Rectal smooth muscle tissue (tissue), 1 donor: ENCODE measurements around the gene ENPP5.

Experiments
- H3K27ac ChIP-seq: one replicate; pipeline ENCODE4 v1.7.0; 2013; ENCODE audit warnings: low read depth, low read length, inconsistent platforms
- H3K27me3 ChIP-seq: one replicate; pipeline ENCODE4 v1.7.0; 2013; ENCODE audit warnings: low read length; ENCODE audit not compliant: control insufficient read depth, insufficient read depth
- H3K36me3 ChIP-seq: one replicate; pipeline ENCODE4 v1.7.0; 2013; ENCODE audit warnings: low read length; ENCODE audit not compliant: control insufficient read depth, insufficient read depth
- H3K4me1 ChIP-seq: one replicate; pipeline ENCODE4 v1.7.0; 2013; ENCODE audit warnings: low read length; ENCODE audit not compliant: control insufficient read depth, insufficient read depth
- H3K4me3 ChIP-seq: one replicate; pipeline ENCODE4 v1.7.0; 2013; ENCODE audit warnings: low read length
- H3K9ac ChIP-seq: one replicate; pipeline ENCODE4 v1.7.0; 2013; ENCODE audit warnings: low read length

The ENPP5 gene

GRCh38 chr6:46203391-46204177 is 32.8 kb upstream of the ENPP5 start:
- H3K9ac ChIP-seq = no peak overlapping the region
- H3K4me1 ChIP-seq = no peaks in the 10 kb centered on the region
- no peak overlapping the region for H3K4me3 ChIP-seq
- H3K27ac ChIP-seq = no peak overlapping the region
- no peaks in the 10 kb centered on the region for H3K27me3 ChIP-seq
- H3K36me3 ChIP-seq = no peaks in the 10 kb centered on the region

GRCh38 chr6:46201702-46202101 is 30.9 kb upstream of the ENPP5 start:
- Histone ChIP-seq H3K36me3 (no peaks in the 10 kb centered on the region), H3K27me3 (no peaks in the 10 kb centered on the region), H3K9ac (no peak overlapping the region), H3K4me3 (no peak overlapping the region), H3K27ac (no peak overlapping the region), H3K4me1 (no peaks in the 10 kb centered on the region)

GRCh38 chr6:46199387-46199786 is 28.6 kb upstream of the ENPP5 start:
- Histone ChIP-seq H3K4me3 (no peak overlapping the region), H3K4me1 (no peaks in the 10 kb centered on the region), H3K27me3 (no peaks in the 10 kb centered on the region), H3K27ac (no peak overlapping the region), H3K9ac (no peak overlapping the region), H3K36me3 (no peaks in the 10 kb centered on the region)

GRCh38 chr6:46191961-46192360 is 21.2 kb upstream of the ENPP5 start:
- H3K27ac ChIP-seq = no peak overlapping the region
- H3K4me3 ChIP-seq = no peak overlapping the region
- no peaks in the 10 kb centered on the region for H3K4me1 ChIP-seq
- H3K27me3 ChIP-seq = no peaks in the 10 kb centered on the region
- H3K9ac ChIP-seq = no peak overlapping the region
- no peaks in the 10 kb centered on the region for H3K36me3 ChIP-seq

GRCh38 chr6:46190889-46191288 is 20.1 kb upstream of the ENPP5 start:
- Histone ChIP-seq H3K9ac (no peak overlapping the region), H3K27ac (no peak overlapping the region), H3K27me3 (no peaks in the 10 kb centered on the region), H3K36me3 (no peaks in the 10 kb centered on the region), H3K4me3 (no peak overlapping the region), H3K4me1 (no peaks in the 10 kb centered on the region)

- Histone ChIP-seq H3K4me3 (no peak overlapping the region), H3K36me3 (no peaks in the 10 kb centered on the region), H3K27ac (no peak overlapping the region), H3K9ac (no peak overlapping the region), H3K27me3 (no peaks in the 10 kb centered on the region), H3K4me1 (no peaks in the 10 kb centered on the region)
Measured at GRCh38 chr6:46189726-46190125, 18.9 kb upstream of the ENPP5 start.

GRCh38 chr6:46186583-46186982 is 15.8 kb upstream of the ENPP5 start:
- Histone ChIP-seq H3K4me3 (no peak overlapping the region), H3K27ac (no peak overlapping the region), H3K9ac (no peak overlapping the region), H3K36me3 (no peaks in the 10 kb centered on the region), H3K4me1 (no peaks in the 10 kb centered on the region), H3K27me3 (no peaks in the 10 kb centered on the region)

GRCh38 chr6:46184114-46184513 is 13.3 kb upstream of the ENPP5 start:
- Histone ChIP-seq H3K36me3 (no peaks in the 10 kb centered on the region), H3K4me3 (no peak overlapping the region), H3K27me3 (no peaks in the 10 kb centered on the region), H3K27ac (no peak overlapping the region), H3K4me1 (no peaks in the 10 kb centered on the region), H3K9ac (no peak overlapping the region)

GRCh38 chr6:46175976-46176375 is 5.2 kb upstream of the ENPP5 start:
- H3K4me3 ChIP-seq = no peak overlapping the region
- H3K9ac ChIP-seq = no peak overlapping the region
- no peaks in the 10 kb centered on the region for H3K4me1 ChIP-seq
- H3K27ac ChIP-seq = no peak overlapping the region
- no peaks in the 10 kb centered on the region for H3K36me3 ChIP-seq
- H3K27me3 ChIP-seq = no peaks in the 10 kb centered on the region

GRCh38 chr6:46175446-46175845 is 4.7 kb upstream of the ENPP5 start:
- Histone ChIP-seq H3K4me3 (no peak overlapping the region), H3K9ac (no peak overlapping the region), H3K36me3 (no peaks in the 10 kb centered on the region), H3K27me3 (peaks cover 2% of the 10 kb centered on the region), H3K4me1 (no peaks in the 10 kb centered on the region), H3K27ac (no peak overlapping the region)

- H3K4me3 ChIP-seq = no peak overlapping the region
- H3K4me1 ChIP-seq = no peaks in the 10 kb centered on the region
- no peak overlapping the region for H3K27ac ChIP-seq
- H3K36me3 ChIP-seq = no peaks in the 10 kb centered on the region
- peaks cover 4% of the 10 kb centered on the region for H3K27me3 ChIP-seq
- no peak overlapping the region for H3K9ac ChIP-seq
Measured at GRCh38 chr6:46174904-46175303, 4.1 kb upstream of the ENPP5 start.

- no peaks in the 10 kb centered on the region for H3K36me3 ChIP-seq
- peaks cover 4% of the 10 kb centered on the region for H3K27me3 ChIP-seq
- no peaks in the 10 kb centered on the region for H3K4me1 ChIP-seq
- no peak overlapping the region for H3K4me3 ChIP-seq
- no peak overlapping the region for H3K9ac ChIP-seq
- no peak overlapping the region for H3K27ac ChIP-seq
Measured at GRCh38 chr6:46172176-46172575, 1.4 kb upstream of the ENPP5 start.

GRCh38 chr6:46160102-46160501 is 10.7 kb downstream of the ENPP5 start:
- no peak overlapping the region for H3K9ac ChIP-seq
- no peaks in the 10 kb centered on the region for H3K27me3 ChIP-seq
- H3K4me3 ChIP-seq = no peak overlapping the region
- no peak overlapping the region for H3K27ac ChIP-seq
- H3K36me3 ChIP-seq = no peaks in the 10 kb centered on the region
- H3K4me1 ChIP-seq = no peaks in the 10 kb centered on the region
